Skeletal muscle cell (primary cell): ENCODE results near the gene GLRA1.
A peak's percentile ranks its signal among the peaks of the same experiment; 100 is the strongest.
"Not testable (repeated sequence)": the region's sequence is repeated elsewhere in the genome, so short reads cannot be mapped to it uniquely, and the experiment has no call there.

Experiments used
- DNase-seq: peaks from one replicate; pipeline ENCODE4 v3.0.0-alpha.2; 2010; ENCODE audit warnings: low read depth
- H3K4me3 ChIP-seq: 2 replicates; pipeline ENCODE4 v1.5.1; 2011; ENCODE audit warnings: low read depth, mild to moderate bottlenecking, control low read depth, low read length, moderate library complexity

The GLRA1 gene

DNA sequence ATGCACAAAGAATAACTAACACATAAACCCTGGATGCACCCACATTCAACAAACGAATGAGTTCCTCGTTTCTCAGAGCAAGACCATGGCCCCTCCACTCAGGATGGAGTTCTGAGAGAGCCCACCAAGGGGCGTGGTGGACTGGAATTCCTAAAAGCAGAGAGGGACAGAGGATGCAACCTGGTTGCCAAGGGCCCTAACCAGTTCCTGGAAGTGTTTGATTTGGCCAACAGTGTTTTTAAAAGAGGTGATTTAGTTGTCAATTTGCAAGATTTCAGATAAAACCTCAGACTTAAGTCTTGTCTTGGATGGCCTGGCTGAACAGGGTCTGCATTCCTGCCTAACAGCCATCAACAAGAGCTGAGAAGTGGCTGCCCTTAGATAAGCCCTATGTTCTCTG, 34.4 kb downstream of the GLRA1 start:
- H3K4me3 ChIP-seq = no peak overlapping the region
- no peak for DNase-seq

DNA sequence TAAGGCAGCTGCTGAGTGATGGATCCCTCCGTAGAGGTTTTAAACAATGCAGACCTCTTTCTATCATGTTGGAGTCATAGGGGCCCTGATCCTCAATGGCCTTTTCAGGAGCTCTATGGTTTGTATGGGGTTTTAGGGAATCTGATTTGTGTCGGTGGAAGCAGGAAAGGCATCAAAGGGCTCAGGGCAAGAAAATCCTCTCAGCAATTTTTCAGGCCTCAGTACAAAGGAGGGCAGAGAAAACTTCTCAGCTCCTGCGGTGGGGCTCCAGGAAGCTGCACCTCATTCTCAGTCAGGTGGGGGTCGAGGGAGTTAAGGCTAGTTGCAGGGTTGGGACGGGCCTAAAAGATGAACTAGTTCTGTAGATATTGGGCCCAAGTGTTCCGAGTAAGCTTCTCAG, 35.0 kb downstream of the GLRA1 start:
- DNase-seq = no peak
- no peak overlapping the region for H3K4me3 ChIP-seq

- no peak overlapping the region for H3K4me3 ChIP-seq
- DNase-seq = no peak
Observed at GRCh38 chr5:151886546-151887275, 37.9 kb downstream of the GLRA1 start.

- DNase-seq = no peak
- H3K4me3 ChIP-seq = no peak overlapping the region
Observed at GRCh38 chr5:151885138-151885908, 39.3 kb downstream of the GLRA1 start.

GRCh38 chr5:151881621-151882225, 42.9 kb downstream of the GLRA1 start:
- no peak overlapping the region for H3K4me3 ChIP-seq
- no peak for DNase-seq

DNA sequence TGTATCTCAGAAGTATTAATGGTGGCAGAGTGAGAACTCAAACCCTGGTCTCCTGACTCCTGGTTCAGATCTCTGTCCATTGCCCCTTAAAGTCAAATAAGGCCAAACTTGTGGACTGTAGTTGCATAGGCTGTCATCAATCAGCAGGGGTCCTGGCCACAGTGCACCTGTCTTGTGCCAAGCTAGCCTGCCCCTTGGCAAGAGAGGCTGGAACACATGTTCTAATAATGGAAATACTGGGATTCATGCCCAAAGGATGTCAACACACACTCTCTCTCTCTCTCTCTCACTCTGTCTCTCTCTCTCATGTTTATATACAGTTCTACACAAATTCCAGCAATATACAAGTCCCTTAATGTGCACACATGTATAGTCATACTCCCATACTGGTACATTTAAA, 44.3 kb downstream of the GLRA1 start:
- peak; percentile 1 for DNase-seq
- H3K4me3 ChIP-seq = no peak overlapping the region

DNA sequence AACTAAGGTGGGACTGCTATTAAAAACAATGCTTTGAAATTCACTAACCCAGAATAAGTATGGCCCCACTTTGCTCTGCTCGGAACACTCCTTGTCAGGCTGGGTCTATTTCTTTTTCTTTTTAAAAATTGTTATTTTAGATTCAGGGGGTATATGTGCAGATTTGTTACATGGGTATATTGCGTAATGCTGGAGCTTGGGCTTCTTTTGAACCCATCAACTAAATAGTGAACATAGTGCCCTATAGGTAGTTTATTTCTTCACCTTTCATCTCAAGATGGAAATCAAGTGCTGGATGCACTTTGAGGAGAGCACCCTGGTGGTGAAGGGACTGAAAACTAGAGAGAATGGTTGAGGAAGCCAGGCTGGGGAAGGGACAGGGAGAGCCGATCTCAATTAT, 51.0 kb downstream of the GLRA1 start:
- no peak for DNase-seq
- H3K4me3 ChIP-seq = no peak overlapping the region

DNA sequence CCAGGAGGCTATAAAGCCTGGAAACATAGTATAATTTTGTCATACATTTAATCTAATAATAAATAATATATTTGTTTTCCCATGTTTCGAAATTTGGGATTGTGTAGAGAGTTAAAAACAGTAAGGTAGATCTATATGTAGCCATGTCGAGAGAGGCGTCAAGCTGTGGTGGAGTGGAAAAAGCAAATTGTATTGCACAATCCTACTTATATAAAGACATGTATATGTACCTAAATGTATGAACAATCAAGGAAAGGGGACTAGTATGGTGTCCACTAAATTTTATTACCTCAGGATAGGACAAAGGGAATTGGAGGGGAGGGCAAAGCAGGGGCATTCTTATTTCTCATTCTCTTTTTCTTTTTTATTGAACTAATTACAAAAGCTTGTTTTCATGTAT, 52.0 kb downstream of the GLRA1 start:
- H3K4me3 ChIP-seq = no peak overlapping the region
- no peak for DNase-seq

DNA sequence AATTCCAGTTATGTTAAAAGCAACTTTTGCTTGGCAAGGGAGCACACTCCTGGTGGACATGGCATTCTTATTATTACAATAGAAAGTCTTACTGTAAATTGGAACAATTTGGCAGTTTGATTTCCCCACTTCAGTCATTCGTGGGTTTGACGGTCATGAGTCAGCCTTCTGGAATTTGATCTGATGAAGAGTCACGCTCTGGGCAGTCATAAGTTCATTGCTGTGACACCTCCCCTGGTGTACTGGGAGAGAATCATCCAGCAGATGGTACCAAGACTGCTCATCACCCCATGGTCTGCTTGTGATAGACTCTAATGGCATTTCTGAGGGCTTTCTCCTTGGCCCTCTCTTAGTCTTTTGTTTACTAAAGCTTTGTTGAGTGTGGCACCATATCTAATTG, 53.8 kb downstream of the GLRA1 start:
- H3K4me3 ChIP-seq = no peak overlapping the region
- DNase-seq = peak; percentile 12

DNA sequence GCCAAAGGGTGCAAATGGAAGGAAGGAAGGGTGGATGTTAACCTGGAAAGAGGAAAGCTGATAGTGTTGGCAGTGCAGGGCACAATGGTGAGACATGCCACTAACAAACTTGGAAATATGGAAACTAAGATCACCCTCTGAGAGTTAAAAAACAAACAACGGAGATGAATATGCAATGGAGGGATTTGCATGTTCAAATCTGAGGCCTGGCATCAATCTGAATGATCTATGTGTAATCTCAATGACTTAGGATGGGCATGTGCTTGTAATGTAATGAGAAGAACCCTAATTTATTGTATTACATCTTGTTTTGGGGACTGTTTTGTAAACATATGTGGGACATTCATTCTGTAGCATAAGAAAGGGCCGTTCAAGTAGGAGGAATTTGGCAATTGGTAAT, 54.4 kb downstream of the GLRA1 start:
- H3K4me3 ChIP-seq = no peak overlapping the region
- DNase-seq = no peak

DNA sequence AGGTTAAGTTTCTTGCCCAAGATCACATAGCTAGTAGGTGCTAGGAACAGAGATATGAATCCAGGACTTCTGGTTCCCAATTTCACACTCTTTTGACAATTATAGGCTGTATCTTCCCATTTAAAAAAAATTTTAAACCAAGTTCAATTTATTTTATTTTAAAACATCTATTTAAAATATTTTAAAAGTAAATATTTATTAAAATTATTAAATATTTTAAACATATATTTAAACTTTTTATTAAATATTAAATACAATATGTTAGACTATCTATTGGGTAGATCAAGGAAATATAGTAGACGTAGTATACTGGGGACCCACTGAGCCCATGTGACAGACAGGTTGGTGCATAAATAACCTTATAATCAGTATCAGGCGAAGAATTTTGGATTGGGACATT, 54.8 kb downstream of the GLRA1 start:
- DNase-seq = no peak

GRCh38 chr5:151868451-151868850, 56.2 kb downstream of the GLRA1 start:
- no peak overlapping the region for H3K4me3 ChIP-seq
- no peak for DNase-seq

More for the DNA sequence above, 54.8 kb downstream of the GLRA1 start:
- H3K4me3 ChIP-seq = no peak overlapping the region

DNA sequence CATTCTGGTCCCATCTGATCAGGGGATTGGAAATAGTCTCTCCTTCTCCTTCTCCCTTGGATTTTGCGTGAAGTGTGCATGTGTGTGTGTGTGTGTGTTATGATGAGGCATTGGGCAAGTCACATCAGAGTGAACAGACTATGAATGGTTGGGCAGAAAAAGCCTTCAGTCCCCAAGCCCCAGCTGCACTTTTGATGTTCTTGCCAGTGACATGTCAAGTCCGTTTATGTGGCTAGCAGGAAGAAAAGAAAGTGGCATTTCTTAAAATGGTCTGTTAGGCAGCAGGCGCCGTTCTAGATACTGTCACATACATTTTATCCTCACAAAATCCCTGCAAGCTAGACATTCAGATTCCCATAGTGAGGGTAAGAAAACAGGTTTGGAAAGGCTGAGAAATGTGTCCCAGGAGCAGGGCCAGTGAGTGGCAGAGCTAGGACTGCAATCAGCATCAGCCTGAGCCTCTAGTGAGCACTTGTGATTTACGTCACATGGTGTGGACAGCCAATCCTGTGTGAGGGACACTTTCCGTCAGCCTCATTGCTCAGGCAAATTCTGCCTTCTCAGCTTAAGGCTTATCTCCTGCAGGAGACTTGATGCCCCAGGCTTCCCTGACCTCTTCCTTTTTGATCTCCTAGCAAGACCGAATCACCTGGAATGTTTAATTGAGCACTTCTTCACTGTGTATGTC, 60.4 kb downstream of the GLRA1 start:
- DNase-seq = no peak
- H3K4me3 ChIP-seq = no peak overlapping the region

- DNase-seq = no peak
- no peak overlapping the region for H3K4me3 ChIP-seq
Observed at GRCh38 chr5:151863566-151863965, 61.1 kb downstream of the GLRA1 start.

GRCh38 chr5:151862811-151863472, 61.7 kb downstream of the GLRA1 start:
- no peak overlapping the region for H3K4me3 ChIP-seq
- DNase-seq = no peak

GRCh38 chr5:151860867-151861266, 63.8 kb downstream of the GLRA1 start:
- not testable (repeated sequence) for DNase-seq, H3K4me3 ChIP-seq

DNA sequence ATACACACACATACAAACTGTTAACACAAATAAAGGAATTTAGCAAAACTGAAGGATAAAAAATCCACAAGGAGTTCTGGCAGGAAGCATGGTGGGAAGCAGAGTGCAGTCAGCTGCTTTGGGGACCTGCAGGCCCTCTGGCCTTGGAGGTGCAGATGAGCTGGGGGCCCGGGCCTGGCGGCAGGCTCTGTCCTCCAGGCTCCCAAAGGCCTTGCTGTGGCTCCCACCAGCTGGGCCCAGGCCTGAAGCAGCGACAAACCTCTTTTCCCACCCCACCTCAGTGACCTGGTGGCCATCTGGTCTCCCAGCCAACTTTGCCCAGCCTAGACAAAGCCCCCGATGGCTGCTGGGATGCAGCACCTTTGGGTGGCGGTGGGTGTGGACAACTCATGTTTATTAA, 67.8 kb downstream of the GLRA1 start:
- DNase-seq = no peak
- H3K4me3 ChIP-seq = no peak overlapping the region

- DNase-seq = no peak
- no peak overlapping the region for H3K4me3 ChIP-seq
Observed at GRCh38 chr5:151855701-151856100, 69.0 kb downstream of the GLRA1 start.

GRCh38 chr5:151847871-151848270, 76.8 kb downstream of the GLRA1 start:
- no peak for DNase-seq
- no peak overlapping the region for H3K4me3 ChIP-seq

GRCh38 chr5:151846765-151847164, 77.9 kb downstream of the GLRA1 start:
- DNase-seq = no peak
- H3K4me3 ChIP-seq = no peak overlapping the region
